HCT116 (cell line): ENCODE measurements around the gene SLC27A5. TPM values are rescaled to one million over a fixed set of nuclear protein-coding genes. Genes with fewer than 3 reads are reported as not detected.

Experiments used
- ATAC-seq: fragments of 200-7000 bp; cut with Tn5 transposase; 2 replicates; pipeline ENCODE4 v1.9.1; 2020; ENCODE audit warnings: mild to moderate bottlenecking, moderate library complexity
- BruUV-seq: library from RNA; stranded (reverse); fragments of 400-500 nt; replicated peaks from 2 replicates; lab custom pipeline; 2021; lab: Mats Ljungman, UMichigan
- CTCF ChIA-PET: fragments of 300-600 bp; sonication (Branson Sonifier 250); formaldehyde crosslinking; loops from one replicate; lab custom pipeline; 2021; ENCODE audit warnings: antibody characterized with exemption; lab: Charles Lee
- POLR2A ChIA-PET: fragments of 300-600, 350-600 bp; sonication (Branson Sonifier 250); formaldehyde crosslinking; loops from one replicate; lab custom pipeline; 2021; ENCODE audit warnings: antibody characterized with exemption; lab: Charles Lee
- RAD21 ChIA-PET, 2 experiments: fragments of 300-600 bp; sonication (Branson Sonifier 250); formaldehyde crosslinking; loops; one replicate each; lab custom pipeline; 2023; ENCODE audit warnings: low total read pairs in 2 of 2; ENCODE audit not compliant: uncharacterized antibody in 2 of 2, unreplicated experiment in 2 of 2, low non-redundant PET in 1 of 2; lab: Charles Lee
- DNase-seq: peaks from one replicate; pipeline ENCODE4 v3.0.0-alpha.2; 2010; ENCODE audit warnings: low read depth, low spot score
- H2AFZ ChIP-seq: fragments of 200-600 bp; shearing (Covaris generic), sonication (generic); 2 replicates; pipeline ENCODE4 v1.6.1; 2017; ENCODE audit warnings: low read depth, mixed run types, mixed read lengths, antibody characterized with exemption, low read length; ENCODE audit not compliant: poor library complexity, severe bottlenecking
- H3K27ac ChIP-seq: 2 replicates; pipeline ENCODE4 v1.5.1; 2012; ENCODE audit warnings: low read depth, low read length
- H3K27me3 ChIP-seq: fragments of 200-600 bp; sonication (generic); 2 replicates; pipeline ENCODE4 v1.6.1; 2016; ENCODE audit warnings: mixed run types, low read length, mixed read lengths; ENCODE audit not compliant: insufficient read depth
- H3K36me3 ChIP-seq, 2 experiments: fragments of 200-500 bp in 1 of 2; fragments of 200-600 bp in 1 of 2; sonication (Bioruptor generic) in 1 of 2; sonication (generic) in 1 of 2; 2 replicates each; pipeline versions ENCODE4 v1.5.1 to v1.6.1; 2014 to 2016; ENCODE audit warnings: low read length in 2 of 2, inconsistent platforms in 1 of 2, mixed read lengths in 1 of 2, mixed run types in 1 of 2; ENCODE audit not compliant: insufficient read depth in 2 of 2, control insufficient read depth in 1 of 2
- H3K4me1 ChIP-seq, 2 experiments: fragments of 200-600 bp in 1 of 2; sonication (generic) in 1 of 2; 2 replicates each; pipeline versions ENCODE4 v1.5.1 to v1.6.1; 2012 to 2017; ENCODE audit warnings: low read length in 2 of 2, inconsistent platforms in 1 of 2, mild to moderate bottlenecking in 1 of 2, mixed read lengths in 1 of 2, mixed run types in 1 of 2, moderate library complexity in 1 of 2; ENCODE audit not compliant: insufficient read depth in 2 of 2, control insufficient read depth in 1 of 2
- H3K4me2 ChIP-seq: fragments of 200-600 bp; sonication (generic); 2 replicates; pipeline ENCODE4 v1.6.1; 2017; ENCODE audit warnings: mixed run types, low read length, mixed read lengths
- H3K4me3 ChIP-seq, 2 experiments: fragments of 200-600 bp in 1 of 2; sonication (generic) in 1 of 2; replicated peaks in 1 of 2; 2 replicates each; pipeline ENCODE4 v1.5.1; 2011 to 2016; ENCODE audit warnings: low read length in 2 of 2, control low read depth in 1 of 2, low read depth in 1 of 2, mild to moderate bottlenecking in 1 of 2, mixed read lengths in 1 of 2, mixed run types in 1 of 2
- H3K79me2 ChIP-seq: fragments of 200-600 bp; sonication (generic); 2 replicates; pipeline ENCODE4 v1.6.1; 2017; ENCODE audit warnings: mild to moderate bottlenecking, mixed run types, low read length, moderate library complexity, mixed read lengths; ENCODE audit not compliant: insufficient read depth
- H3K9ac ChIP-seq: fragments of 200-600 bp; sonication (generic); 2 replicates; pipeline ENCODE4 v1.6.1; 2016; ENCODE audit warnings: low read length, mixed read lengths
- H3K9me2 ChIP-seq: fragments of 200-600 bp; sonication (generic), shearing (Covaris generic); 2 replicates; pipeline ENCODE4 v1.6.1; 2017; ENCODE audit warnings: mixed run types, mild to moderate bottlenecking, moderate library complexity; ENCODE audit not compliant: insufficient read depth
- H3K9me3 ChIP-seq, 2 experiments: fragments of 200-500 bp in 1 of 2; fragments of 200-600 bp in 1 of 2; sonication (Bioruptor generic) in 1 of 2; sonication (generic) in 1 of 2; 2 replicates each; pipeline ENCODE4 v1.6.1; 2014 to 2017; ENCODE audit warnings: low read length in 2 of 2, mixed read lengths in 2 of 2, inconsistent platforms in 1 of 2, low read depth in 1 of 2, mild to moderate bottlenecking in 1 of 2, mixed run types in 1 of 2, moderate library complexity in 1 of 2; ENCODE audit not compliant: control insufficient read depth in 1 of 2, insufficient read depth in 1 of 2
- H4K20me1 ChIP-seq: fragments of 200-600 bp; sonication (generic), shearing (Covaris generic); 2 replicates; pipeline ENCODE4 v1.6.1; 2017; ENCODE audit warnings: mixed run types, mild to moderate bottlenecking, moderate library complexity; ENCODE audit not compliant: insufficient read depth
- CEBPB ChIP-seq: IDR thresholded peaks from 2 replicates; pipeline ENCODE4 v1.6.1; 2012; ENCODE audit warnings: low read depth
- ELF1 ChIP-seq: IDR thresholded peaks from 2 replicates; pipeline ENCODE4 v1.6.1; 2012; ENCODE audit warnings: low read depth, borderline replicate concordance
- EZH2phosphoT487 ChIP-seq: fragments of 200-600 bp; IDR thresholded peaks from 2 replicates; pipeline ENCODE4 v1.6.1; 2018; ENCODE audit warnings: antibody characterized with exemption, borderline replicate concordance
- JUND ChIP-seq: IDR thresholded peaks from 2 replicates; pipeline ENCODE4 v1.6.1; 2012
- RAD21 ChIP-seq: IDR thresholded peaks from 2 replicates; pipeline ENCODE4 v1.6.1; 2012; ENCODE audit warnings: low read depth, mild to moderate bottlenecking
- REST ChIP-seq: IDR thresholded peaks from 2 replicates; pipeline ENCODE4 v1.6.1; 2012; ENCODE audit warnings: low read depth
- SP1 ChIP-seq: IDR thresholded peaks from 2 replicates; pipeline ENCODE4 v1.6.1; 2012; ENCODE audit warnings: low read depth
- SRF ChIP-seq: IDR thresholded peaks from 2 replicates; pipeline ENCODE4 v1.6.1; 2012; ENCODE audit warnings: low read depth
- TCF7L2 ChIP-seq: IDR thresholded peaks from 2 replicates; pipeline ENCODE4 v1.7.0; 2011; ENCODE audit warnings: borderline replicate concordance, inconsistent platforms; ENCODE audit not compliant: insufficient read depth, insufficient read length; ENCODE audit errors: extremely low read depth
- ZNF274 ChIP-seq: fragments of 200-500 bp; sonication (Bioruptor generic); IDR thresholded peaks from 2 replicates; pipeline ENCODE4 v1.6.1; 2014; ENCODE audit warnings: mild to moderate bottlenecking, low read depth, low read length, inconsistent platforms
- intact Hi-C: fragments of 100-400 bp; cut with micrococcal nuclease; formaldehyde crosslinking; loops from 2 replicates; pipeline ENCODE4 v1.10.0; 2022
- total RNA-seq: library from RNA; stranded (reverse); gene quantifications from one replicate; pipeline ENCODE4 v1.2.1, GENCODE V29; 2021; ENCODE audit not compliant: unreplicated experiment
- TF ChIP-seq, protein P1 (sequence below), 3 experiments: fragments of 200-600 bp in 1 of 3; sonication (generic) in 1 of 3; IDR thresholded peaks in 2 of 3; conservative IDR thresholded peaks in 1 of 3; 2 replicates each; pipeline ENCODE4 v1.5.1; 2012 to 2017; ENCODE audit warnings: low read depth in 2 of 3, low read length in 2 of 3, antibody characterized with exemption in 1 of 3, borderline replicate concordance in 1 of 3, control low read depth in 1 of 3, mild to moderate bottlenecking in 1 of 3, mixed read lengths in 1 of 3, mixed run types in 1 of 3, moderate library complexity in 1 of 3; ENCODE audit not compliant: insufficient read depth in 1 of 3
- TF ChIP-seq, protein P2 (sequence below): IDR thresholded peaks from 2 replicates; pipeline ENCODE4 v1.6.1; 2012

Gene SLC27A5
- total RNA-seq, 1 experiment from 2014 or later, result 27.1 TPM

DNA sequence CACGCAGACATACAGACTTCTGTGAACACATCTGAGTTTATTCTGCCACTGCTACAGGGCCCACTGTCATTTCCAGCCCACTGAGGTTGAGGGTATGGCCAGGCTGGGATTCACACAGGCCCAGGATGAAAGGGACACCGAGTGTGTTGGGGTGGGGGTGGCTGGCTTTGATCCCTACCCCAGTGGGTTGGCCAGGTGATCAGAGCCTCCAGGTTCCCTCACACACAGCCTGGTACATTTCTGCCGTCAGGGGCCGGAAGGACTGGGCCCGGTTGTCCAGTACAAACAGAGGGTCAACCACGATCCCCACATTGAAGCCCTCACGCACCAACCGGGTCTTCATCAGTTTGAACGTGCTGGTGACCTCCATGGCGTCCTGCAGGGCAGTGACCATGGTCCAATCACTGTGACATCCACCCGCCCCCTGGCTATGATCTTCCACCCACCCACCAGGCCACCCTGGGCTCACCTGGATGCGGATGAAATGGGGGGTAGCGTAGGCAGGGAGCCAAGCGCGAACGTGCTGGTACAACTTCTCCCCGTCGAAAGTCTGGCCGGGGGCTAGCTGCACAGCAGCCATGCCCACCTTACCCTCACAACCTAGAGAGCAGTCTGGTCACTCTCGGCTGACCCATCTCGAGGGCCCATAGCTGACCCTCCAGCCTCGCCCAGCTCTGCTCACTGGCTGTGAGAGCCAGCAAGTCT lies 13.3 kb downstream of the SLC27A5 start:
- no peak for ATAC-seq
- ChIA-PET RAD21 (no interaction called here), POLR2A (no interaction called here), CTCF (interaction anchor here (1.8 to 1.9 kb wide), 2 partner anchors 16 to 21 kb away, joined by 3 to 6 read pairs; partner anchors contain the start of gene ZBTB45)
- no peak for DNase-seq
- Histone ChIP-seq H3K4me2 (peak overlapping the region; percentile 88), H3K79me2 (peaks cover 17% of the 10 kb centered on the region), H3K27me3 (no peaks in the 10 kb centered on the region), H3K4me1 (peaks cover 10 to 22% of the 10 kb centered on the region in 2 experiments; a peak in 3 of 4 replicates), H3K9me3 (no peaks in the 10 kb centered on the region), H3K36me3 (no peaks in the 10 kb centered on the region), H3K9me2 (no peaks in the 10 kb centered on the region), H3K4me3 (peak overlapping the region; percentile 62 to 83), H2AFZ (no peak overlapping the region), H4K20me1 (no peaks in the 10 kb centered on the region), H3K9ac (peak overlapping the region; percentile 86), H3K27ac (peak overlapping the region; percentile 52)
- intact Hi-C loops, result no loop called here
- TSS peak; percentile 77 for BruUV-seq
- TF ChIP-seq ZNF274, result no peak

DNA sequence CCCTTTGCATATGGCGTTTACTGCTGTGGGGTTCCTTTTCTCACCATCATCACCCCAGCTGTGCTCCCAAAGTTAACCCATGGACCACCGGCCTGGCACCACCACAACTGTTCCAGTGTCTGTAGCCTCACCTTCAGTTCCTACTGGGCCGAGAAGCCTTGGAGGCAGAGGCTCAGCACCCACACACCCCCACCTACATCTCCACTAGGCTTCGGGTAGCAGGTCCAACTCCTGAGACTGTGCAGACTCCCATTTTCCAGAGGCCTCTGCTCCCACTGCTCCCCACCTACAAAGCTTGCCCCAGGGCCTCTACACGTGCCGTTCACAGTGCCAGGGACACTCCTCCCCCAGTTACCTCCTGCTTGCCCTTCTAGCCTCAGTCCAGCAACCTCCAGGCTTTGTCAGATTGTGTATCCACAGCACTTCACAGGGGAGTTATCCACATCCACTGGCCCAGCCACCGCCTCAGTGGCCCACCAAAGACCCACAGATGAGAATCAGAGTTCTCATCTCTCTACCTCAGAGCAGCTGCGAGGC lies 14.1 kb downstream of the SLC27A5 start:
- Histone ChIP-seq H3K9me3 (no peaks in the 10 kb centered on the region), H3K36me3 (no peaks in the 10 kb centered on the region), H3K9me2 (no peaks in the 10 kb centered on the region), H2AFZ (no peak overlapping the region), H3K79me2 (peaks cover 17% of the 10 kb centered on the region), H3K9ac (no peak overlapping the region; the same call in 1 of the 2 replicates), H3K27me3 (no peaks in the 10 kb centered on the region), H3K4me3 (peak overlapping the region in 1 of 2 experiments; percentile 83; a peak in 1 of 4 replicates), H3K4me1 (peaks cover 10 to 22% of the 10 kb centered on the region in 2 experiments; a peak in 3 of 4 replicates), H3K27ac (no peak overlapping the region), H3K4me2 (peak overlapping the region; percentile 88), H4K20me1 (no peaks in the 10 kb centered on the region)
- intact Hi-C loops, result no loop called here
- TF ChIP-seq SRF (no peak), SP1 (no peak), RAD21 (no peak), EZH2phosphoT487 (no peak), JUND (no peak), ELF1 (no peak), CEBPB (no peak), TCF7L2 (no peak), REST (no peak)
- TF ChIP-seq, protein P1, sequence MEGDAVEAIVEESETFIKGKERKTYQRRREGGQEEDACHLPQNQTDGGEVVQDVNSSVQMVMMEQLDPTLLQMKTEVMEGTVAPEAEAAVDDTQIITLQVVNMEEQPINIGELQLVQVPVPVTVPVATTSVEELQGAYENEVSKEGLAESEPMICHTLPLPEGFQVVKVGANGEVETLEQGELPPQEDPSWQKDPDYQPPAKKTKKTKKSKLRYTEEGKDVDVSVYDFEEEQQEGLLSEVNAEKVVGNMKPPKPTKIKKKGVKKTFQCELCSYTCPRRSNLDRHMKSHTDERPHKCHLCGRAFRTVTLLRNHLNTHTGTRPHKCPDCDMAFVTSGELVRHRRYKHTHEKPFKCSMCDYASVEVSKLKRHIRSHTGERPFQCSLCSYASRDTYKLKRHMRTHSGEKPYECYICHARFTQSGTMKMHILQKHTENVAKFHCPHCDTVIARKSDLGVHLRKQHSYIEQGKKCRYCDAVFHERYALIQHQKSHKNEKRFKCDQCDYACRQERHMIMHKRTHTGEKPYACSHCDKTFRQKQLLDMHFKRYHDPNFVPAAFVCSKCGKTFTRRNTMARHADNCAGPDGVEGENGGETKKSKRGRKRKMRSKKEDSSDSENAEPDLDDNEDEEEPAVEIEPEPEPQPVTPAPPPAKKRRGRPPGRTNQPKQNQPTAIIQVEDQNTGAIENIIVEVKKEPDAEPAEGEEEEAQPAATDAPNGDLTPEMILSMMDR (IDR thresholded peaks at IDR 0.05 in 2 of 3, conservative IDR thresholded peaks at IDR 0.05 in 1 of 3; ENCODE audit: borderline replicate concordance in 1 of 3, insufficient read depth in 1 of 3, low read depth in 2 of 3, low read length in 2 of 3), result no peak
- TF ChIP-seq, protein P2, sequence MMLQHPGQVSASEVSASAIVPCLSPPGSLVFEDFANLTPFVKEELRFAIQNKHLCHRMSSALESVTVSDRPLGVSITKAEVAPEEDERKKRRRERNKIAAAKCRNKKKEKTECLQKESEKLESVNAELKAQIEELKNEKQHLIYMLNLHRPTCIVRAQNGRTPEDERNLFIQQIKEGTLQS, result no peak
- DNase-seq, result no peak
- CTCF ChIA-PET, result no interaction called here
- RAD21 ChIA-PET, result no interaction called here
- no TSS peak for BruUV-seq
- POLR2A ChIA-PET, result no interaction called here
- no peak for ATAC-seq
